DOHH2 (cell line): ENCODE data around the gene ADAMTS12.

Source experiments
- CTCF ChIP-seq: fragments of 200-600 bp; sonication (generic); IDR thresholded peaks from one replicate; pipeline ENCODE4 v1.5.1; 2014; ENCODE audit warnings: antibody characterized with exemption, mild to moderate bottlenecking, low read depth, low read length; ENCODE audit not compliant: poor library complexity, severe bottlenecking
- EZH2phosphoT487 ChIP-seq: fragments of 200-600 bp; sonication (generic); IDR thresholded peaks from 2 replicates; pipeline ENCODE4 v1.6.1; 2017; ENCODE audit warnings: borderline replicate concordance, mild to moderate bottlenecking, antibody characterized with exemption, low read length, moderate library complexity, mixed read lengths

DNA sequence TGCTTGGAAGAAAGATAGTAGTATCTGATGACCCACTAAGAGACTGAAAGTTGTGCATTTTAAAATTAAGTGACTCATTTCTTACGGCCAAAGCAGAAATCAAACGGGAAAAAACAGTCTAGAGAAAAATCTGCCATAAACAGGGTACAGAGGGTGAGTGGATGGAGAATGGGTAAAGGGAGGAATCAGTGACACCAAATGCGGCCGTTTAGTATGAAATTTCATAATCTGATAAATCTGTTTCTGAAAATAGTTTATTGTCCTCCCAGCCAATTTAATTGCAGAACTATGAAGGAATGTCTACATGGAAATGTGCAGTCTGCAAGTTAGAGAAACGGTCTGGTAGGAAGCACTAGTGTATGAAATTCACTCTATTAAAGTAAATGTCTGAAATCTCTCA, 39.5 kb downstream of the ADAMTS12 start:
- TF ChIP-seq CTCF (no peak), EZH2phosphoT487 (no peak)
